ENCODE data around the gene C18orf63. TPM values are rescaled to one million over a fixed set of nuclear protein-coding genes. Genes with fewer than 3 reads are reported as not detected.
A peak's percentile ranks its signal among the peaks of the same experiment; 100 is the strongest.

Gene C18orf63
- total RNA-seq, 2 experiments from 2014 or later, result not detected

- CTCF ChIA-PET, result no interaction called here
- Mint-ChIP-seq H3K36me3 (ENCODE audit: low read depth) (no peaks in the 10 kb centered on the region), H3K9me3 (ENCODE audit: low read depth) (peaks cover 1% of the 10 kb centered on the region), H3K27me3 (peaks cover 6% of the 10 kb centered on the region), H3K4me1 (no peaks in the 10 kb centered on the region), H3K4me3 (no peak overlapping the region), H3K27ac (no peak overlapping the region)
- intact Hi-C loops (cut with DNase I, micrococcal nuclease), result no loop called here
- DNase-seq (no peak), ATAC-seq (no peak)
- POLR2A ChIA-PET, result no interaction called here
Observed at GRCh38 chr18:74333091-74333490, 17.5 kb downstream of the C18orf63 start.

- intact Hi-C loops (cut with DNase I, micrococcal nuclease), result no loop called here
Observed at GRCh38 chr18:74334242-74334893, 18.7 kb downstream of the C18orf63 start.

GRCh38 chr18:74336656-74337055 lies 21.0 kb downstream of the C18orf63 start:
- POLR2A ChIA-PET, result no interaction called here

More at GRCh38 chr18:74334242-74334893, 18.7 kb downstream of the C18orf63 start:
- no peak for ATAC-seq
- no peaks in the 10 kb centered on the region for H3K4me1 Mint-ChIP-seq
- POLR2A ChIA-PET, result no interaction called here
- H3K9me3 Mint-ChIP-seq (ENCODE audit: low read depth), result peaks cover 1% of the 10 kb centered on the region
- H3K4me3 Mint-ChIP-seq, result no peak overlapping the region
- H3K36me3 Mint-ChIP-seq (ENCODE audit: low read depth), result no peaks in the 10 kb centered on the region
- peaks cover 8% of the 10 kb centered on the region for H3K27me3 Mint-ChIP-seq
- no peak overlapping the region for H3K27ac Mint-ChIP-seq
- CTCF ChIA-PET, result interaction anchor here (1.2 kb wide), 1 partner anchor 137 kb away, joined by 4 read pairs; no protein-coding TSS in a partner anchor
- DNase-seq, result no peak

GRCh38 chr18:74337155-74337911 lies 21.7 kb downstream of the C18orf63 start:
- CTCF ChIA-PET, result interaction anchor here (0.6 to 1.4 kb wide), 2 partner anchors 16 to 132 kb away, joined by 3 to 7 read pairs; no protein-coding TSS in a partner anchor
- POLR2A ChIA-PET, result no interaction called here

More at GRCh38 chr18:74336656-74337055, 21.0 kb downstream of the C18orf63 start:
- Mint-ChIP-seq H3K27me3 (peaks cover 9% of the 10 kb centered on the region), H3K27ac (no peak overlapping the region), H3K36me3 (ENCODE audit: low read depth) (no peaks in the 10 kb centered on the region), H3K4me3 (no peak overlapping the region), H3K9me3 (ENCODE audit: low read depth) (peaks cover 1% of the 10 kb centered on the region), H3K4me1 (no peaks in the 10 kb centered on the region)
- ATAC-seq (no peak), DNase-seq (no peak)
- CTCF ChIA-PET, result no interaction called here
- intact Hi-C loops (cut with DNase I, micrococcal nuclease), result no loop called here

GRCh38 chr18:74337912-74338309 lies 22.3 kb downstream of the C18orf63 start:
- no peaks in the 10 kb centered on the region for H3K36me3 Mint-ChIP-seq (ENCODE audit: low read depth)
- ATAC-seq, result no peak
- CTCF ChIA-PET, result interaction anchor here (0.6 to 1.5 kb wide), 3 partner anchors 8 to 133 kb away, joined by 3 to 7 read pairs (median 4); no protein-coding TSS in a partner anchor

More at GRCh38 chr18:74337155-74337911, 21.7 kb downstream of the C18orf63 start:
- H3K4me1 Mint-ChIP-seq, result no peaks in the 10 kb centered on the region
- no peak for DNase-seq
- H3K27ac Mint-ChIP-seq, result no peak overlapping the region
- no peak overlapping the region for H3K4me3 Mint-ChIP-seq
- intact Hi-C loops (cut with DNase I, micrococcal nuclease), result no loop called here
- peaks cover 1% of the 10 kb centered on the region for H3K9me3 Mint-ChIP-seq (ENCODE audit: low read depth)
- no peak for ATAC-seq
- H3K27me3 Mint-ChIP-seq, result peaks cover 9% of the 10 kb centered on the region
- H3K36me3 Mint-ChIP-seq (ENCODE audit: low read depth), result no peaks in the 10 kb centered on the region

GRCh38 chr18:74342416-74343043 lies 26.9 kb downstream of the C18orf63 start:
- Mint-ChIP-seq H3K27ac (no peak overlapping the region), H3K9me3 (ENCODE audit: low read depth) (no peaks in the 10 kb centered on the region), H3K36me3 (ENCODE audit: low read depth) (no peaks in the 10 kb centered on the region), H3K4me3 (no peak overlapping the region), H3K4me1 (no peaks in the 10 kb centered on the region), H3K27me3 (peaks cover 7% of the 10 kb centered on the region)
- intact Hi-C loops (cut with DNase I, micrococcal nuclease), result loop anchor here (1.0 to 10.0 kb wide), 5 partner anchors 100 to 1580 kb away; no protein-coding TSS in a partner anchor
- ATAC-seq (no peak), DNase-seq (peak; percentile 39)
- ChIA-PET CTCF (interaction anchor here (0.7 to 2.3 kb wide), 23 partner anchors 8 to 260 kb away, joined by 3 to 30 read pairs (median 6); no protein-coding TSS in a partner anchor), POLR2A (no interaction called here)

More at GRCh38 chr18:74337912-74338309, 22.3 kb downstream of the C18orf63 start:
- intact Hi-C loops (cut with DNase I, micrococcal nuclease), result no loop called here
- POLR2A ChIA-PET, result no interaction called here
- Mint-ChIP-seq H3K9me3 (ENCODE audit: low read depth) (peaks cover 1% of the 10 kb centered on the region), H3K27me3 (peaks cover 9% of the 10 kb centered on the region), H3K4me1 (no peaks in the 10 kb centered on the region), H3K4me3 (no peak overlapping the region), H3K27ac (no peak overlapping the region)
- DNase-seq, result no peak

- CTCF ChIA-PET, result interaction anchor here (1.1 to 1.2 kb wide), 2 partner anchors 28 to 207 kb away, joined by 3 read pairs; no protein-coding TSS in a partner anchor
- intact Hi-C loops (cut with DNase I, micrococcal nuclease), result loop anchor here in 1 of 2 experiments (10.0 kb wide), 1 partner anchor 301 kb away; no protein-coding TSS in a partner anchor
- H3K4me3 Mint-ChIP-seq, result no peak overlapping the region
Observed at GRCh38 chr18:74346206-74346605, 30.6 kb downstream of the C18orf63 start.

GRCh38 chr18:74348581-74348980 lies 32.9 kb downstream of the C18orf63 start:
- intact Hi-C loops (cut with DNase I, micrococcal nuclease), result loop anchor here in 1 of 2 experiments (10.0 kb wide), 1 partner anchor 304 kb away; no protein-coding TSS in a partner anchor
- no peak for DNase-seq
- Mint-ChIP-seq H3K9me3 (ENCODE audit: low read depth) (no peaks in the 10 kb centered on the region), H3K27me3 (no peaks in the 10 kb centered on the region), H3K4me3 (no peak overlapping the region), H3K36me3 (ENCODE audit: low read depth) (no peaks in the 10 kb centered on the region), H3K27ac (no peak overlapping the region), H3K4me1 (no peaks in the 10 kb centered on the region)
- ChIA-PET POLR2A (no interaction called here), CTCF (interaction anchor here (1.6 to 1.9 kb wide), 2 partner anchors 145 to 203 kb away, joined by 7 to 9 read pairs; no protein-coding TSS in a partner anchor)
- no peak for ATAC-seq

More at GRCh38 chr18:74346206-74346605, 30.6 kb downstream of the C18orf63 start:
- H3K4me1 Mint-ChIP-seq, result no peaks in the 10 kb centered on the region
- no peaks in the 10 kb centered on the region for H3K36me3 Mint-ChIP-seq (ENCODE audit: low read depth)
- H3K27ac Mint-ChIP-seq, result no peak overlapping the region
- no peaks in the 10 kb centered on the region for H3K27me3 Mint-ChIP-seq
- no peaks in the 10 kb centered on the region for H3K9me3 Mint-ChIP-seq (ENCODE audit: low read depth)
- ATAC-seq, result no peak
- POLR2A ChIA-PET, result no interaction called here
- no peak for DNase-seq

- Mint-ChIP-seq H3K27ac (no peak overlapping the region), H3K27me3 (no peaks in the 10 kb centered on the region), H3K4me3 (no peak overlapping the region), H3K9me3 (ENCODE audit: low read depth) (no peaks in the 10 kb centered on the region), H3K36me3 (ENCODE audit: low read depth) (no peaks in the 10 kb centered on the region), H3K4me1 (peaks cover under 1% of the 10 kb centered on the region)
- DNase-seq (no peak), ATAC-seq (no peak)
- POLR2A ChIA-PET, result no interaction called here
- intact Hi-C loops (cut with DNase I, micrococcal nuclease), result no loop called here
- CTCF ChIA-PET, result interaction anchor here (0.5 to 1.3 kb wide), 2 partner anchors 9 to 193 kb away, joined by 3 read pairs; no protein-coding TSS in a partner anchor
Observed at GRCh38 chr18:74351354-74351753, 35.7 kb downstream of the C18orf63 start.

GRCh38 chr18:74353169-74353775 lies 37.6 kb downstream of the C18orf63 start:
- POLR2A ChIA-PET, result no interaction called here
- CTCF ChIA-PET, result interaction anchor here (0.6 to 4.1 kb wide), 19 partner anchors 10 to 200 kb away, joined by 3 to 40 read pairs (median 4); partner anchors contain the start of gene CNDP2
- Mint-ChIP-seq H3K9me3 (ENCODE audit: low read depth) (no peaks in the 10 kb centered on the region), H3K4me1 (peaks cover 7% of the 10 kb centered on the region), H3K36me3 (ENCODE audit: low read depth) (no peaks in the 10 kb centered on the region), H3K27me3 (no peaks in the 10 kb centered on the region), H3K27ac (no peak overlapping the region), H3K4me3 (no peak overlapping the region)
- DNase-seq (peak; percentile 66), ATAC-seq (peak; percentile 81)
- intact Hi-C loops (cut with DNase I, micrococcal nuclease), result loop anchor here (1.0 kb wide), 2 partner anchors 140 to 199 kb away; no protein-coding TSS in a partner anchor

- Mint-ChIP-seq H3K27me3 (no peaks in the 10 kb centered on the region), H3K27ac (no peak overlapping the region), H3K9me3 (ENCODE audit: low read depth) (no peaks in the 10 kb centered on the region), H3K4me1 (peaks cover 7% of the 10 kb centered on the region), H3K36me3 (ENCODE audit: low read depth) (no peaks in the 10 kb centered on the region), H3K4me3 (no peak overlapping the region)
- ATAC-seq, result no peak
- POLR2A ChIA-PET, result no interaction called here
- CTCF ChIA-PET, result no interaction called here
- intact Hi-C loops (cut with DNase I, micrococcal nuclease), result no loop called here
- DNase-seq, result no peak
Observed at GRCh38 chr18:74356959-74357358, 41.3 kb downstream of the C18orf63 start.

Measured in activated CD4-positive, alpha-beta T cell treated with anti-CD3 and anti-CD28 coated beads for 36 hours (primary cell).